Measurements from ENCODE around the gene AGAP1. TPM values are rescaled to one million over a fixed set of nuclear protein-coding genes. Genes with fewer than 3 reads are reported as not detected.
A peak's percentile ranks its signal among the peaks of the same experiment; 100 is the strongest.

AGAP1 gene
- polyA plus RNA-seq, 4 donors, result 9.8 to 19.2 (median 15.5) TPM

GRCh38 chr2:235670974-235671787 is 177.3 kb downstream of the AGAP1 start:
- DNase-seq (no peak), FAIRE-seq (no peak)
- WGBS, 3 donors, result 32 to 67% (median 43%) methylated on average over 38 to 64 of the region's 64 CpGs
- Histone ChIP-seq H3K27me3 (ENCODE audit: control insufficient read depth in 3 of 3, insufficient read depth in 3 of 3, low read length in 3 of 3) (peaks cover 0 to 5% (median 2%) of the 10 kb centered on the region in 3 donors), H3K36me3 (ENCODE audit: control insufficient read depth in 3 of 3, insufficient read depth in 2 of 3, low read depth in 1 of 3, low read length in 3 of 3) (no peaks in the 10 kb centered on the region), H3K4me1 (ENCODE audit: control insufficient read depth in 3 of 3, insufficient read depth in 2 of 3, low read depth in 1 of 3, low read length in 2 of 3) (peaks cover 0 to 6% (median 0%) of the 10 kb centered on the region in 3 donors), H3K27ac (ENCODE audit: low read depth in 1 of 3, low read length in 2 of 3) (no peak overlapping the region), H3K4me3 (ENCODE audit: low read depth in 1 of 3, low read length in 3 of 3) (peak overlapping the region in 2 of 3 donors; percentile 8 to 85), H3K9me3 (ENCODE audit: control insufficient read depth in 2 of 2, insufficient read depth in 1 of 2, low read depth in 1 of 2, low read length in 1 of 2) (no peaks in the 10 kb centered on the region)

GRCh38 chr2:235672720-235673119 is 178.9 kb downstream of the AGAP1 start:
- no peak for FAIRE-seq
- Histone ChIP-seq H3K27ac (ENCODE audit: low read depth in 1 of 3, low read length in 2 of 3) (no peak overlapping the region), H3K27me3 (ENCODE audit: control insufficient read depth in 3 of 3, insufficient read depth in 3 of 3, low read length in 3 of 3) (peaks cover 0 to 5% (median 0%) of the 10 kb centered on the region in 3 donors), H3K36me3 (ENCODE audit: control insufficient read depth in 3 of 3, insufficient read depth in 2 of 3, low read depth in 1 of 3, low read length in 3 of 3) (no peaks in the 10 kb centered on the region), H3K4me1 (ENCODE audit: control insufficient read depth in 3 of 3, insufficient read depth in 2 of 3, low read depth in 1 of 3, low read length in 2 of 3) (peaks cover 0 to 8% (median 0%) of the 10 kb centered on the region in 3 donors), H3K9me3 (ENCODE audit: control insufficient read depth in 2 of 2, insufficient read depth in 1 of 2, low read depth in 1 of 2, low read length in 1 of 2) (peaks cover 0 to 5% of the 10 kb centered on the region in 2 donors), H3K4me3 (ENCODE audit: low read depth in 1 of 3, low read length in 3 of 3) (no peak overlapping the region)
- DNase-seq, result no peak
- WGBS, 3 donors, result 67 to 83% (median 70%) methylated on average over 3 of the region's 3 CpGs

- H3K27me3 ChIP-seq (ENCODE audit: control insufficient read depth in 3 of 3, insufficient read depth in 3 of 3, low read length in 3 of 3), result peaks cover 0 to 5% (median 0%) of the 10 kb centered on the region in 3 donors
- FAIRE-seq (no peak), DNase-seq (no peak)
- H3K36me3 ChIP-seq (ENCODE audit: control insufficient read depth in 3 of 3, insufficient read depth in 2 of 3, low read depth in 1 of 3, low read length in 3 of 3), result no peaks in the 10 kb centered on the region
- H3K4me3 ChIP-seq (ENCODE audit: low read depth in 1 of 3, low read length in 3 of 3), result no peak overlapping the region
- no peak overlapping the region for H3K27ac ChIP-seq (ENCODE audit: low read depth in 1 of 3, low read length in 2 of 3)
- 12 to 47% (median 37%) methylated on average over 7 of the region's 7 CpGs for WGBS, 3 donors
- H3K9me3 ChIP-seq (ENCODE audit: control insufficient read depth in 2 of 2, insufficient read depth in 1 of 2, low read depth in 1 of 2, low read length in 1 of 2), result peaks cover 0 to 5% of the 10 kb centered on the region in 2 donors
- H3K4me1 ChIP-seq (ENCODE audit: control insufficient read depth in 3 of 3, insufficient read depth in 2 of 3, low read depth in 1 of 3, low read length in 2 of 3), result peaks cover 0 to 8% (median 2%) of the 10 kb centered on the region in 3 donors
Observed at GRCh38 chr2:235674146-235674545, 180.3 kb downstream of the AGAP1 start.

GRCh38 chr2:235674812-235675211 is 181.0 kb downstream of the AGAP1 start:
- Histone ChIP-seq H3K9me3 (ENCODE audit: control insufficient read depth in 2 of 2, insufficient read depth in 1 of 2, low read depth in 1 of 2, low read length in 1 of 2) (peaks cover 0 to 5% of the 10 kb centered on the region in 2 donors), H3K27me3 (ENCODE audit: control insufficient read depth in 3 of 3, insufficient read depth in 3 of 3, low read length in 3 of 3) (peaks cover 0 to 5% (median 0%) of the 10 kb centered on the region in 3 donors), H3K36me3 (ENCODE audit: control insufficient read depth in 3 of 3, insufficient read depth in 2 of 3, low read depth in 1 of 3, low read length in 3 of 3) (no peaks in the 10 kb centered on the region), H3K4me3 (ENCODE audit: low read depth in 1 of 3, low read length in 3 of 3) (no peak overlapping the region), H3K27ac (ENCODE audit: low read depth in 1 of 3, low read length in 2 of 3) (no peak overlapping the region), H3K4me1 (ENCODE audit: control insufficient read depth in 3 of 3, insufficient read depth in 2 of 3, low read depth in 1 of 3, low read length in 2 of 3) (peaks cover 2 to 8% (median 4%) of the 10 kb centered on the region in 3 donors)
- no peak for FAIRE-seq
- WGBS, 3 donors, result 61 to 84% (median 69%) methylated on average over 4 of the region's 4 CpGs
- DNase-seq, result no peak

GRCh38 chr2:235675678-235676535 is 182.1 kb downstream of the AGAP1 start:
- peaks cover 0 to 5% of the 10 kb centered on the region in 2 donors for H3K9me3 ChIP-seq (ENCODE audit: control insufficient read depth in 2 of 2, insufficient read depth in 1 of 2, low read depth in 1 of 2, low read length in 1 of 2)
- WGBS, 3 donors, result 52 to 76% (median 64%) methylated on average over 3 of the region's 3 CpGs
- peaks cover 4 to 13% (median 6%) of the 10 kb centered on the region in 3 donors for H3K4me1 ChIP-seq (ENCODE audit: control insufficient read depth in 3 of 3, insufficient read depth in 2 of 3, low read depth in 1 of 3, low read length in 2 of 3)
- no peak for DNase-seq
- no peaks in the 10 kb centered on the region for H3K36me3 ChIP-seq (ENCODE audit: control insufficient read depth in 3 of 3, insufficient read depth in 2 of 3, low read depth in 1 of 3, low read length in 3 of 3)
- H3K4me3 ChIP-seq (ENCODE audit: low read depth in 1 of 3, low read length in 3 of 3), result no peak overlapping the region
- no peak overlapping the region for H3K27ac ChIP-seq (ENCODE audit: low read depth in 1 of 3, low read length in 2 of 3)
- peaks cover 0 to 5% (median 0%) of the 10 kb centered on the region in 3 donors for H3K27me3 ChIP-seq (ENCODE audit: control insufficient read depth in 3 of 3, insufficient read depth in 3 of 3, low read length in 3 of 3)
- FAIRE-seq, result no peak

GRCh38 chr2:235676536-235676799 is 182.6 kb downstream of the AGAP1 start:
- no peak overlapping the region for H3K27ac ChIP-seq (ENCODE audit: low read depth in 1 of 3, low read length in 2 of 3)
- H3K27me3 ChIP-seq (ENCODE audit: control insufficient read depth in 3 of 3, insufficient read depth in 3 of 3, low read length in 3 of 3), result peaks cover 0 to 1% (median 0%) of the 10 kb centered on the region in 3 donors
- H3K9me3 ChIP-seq (ENCODE audit: control insufficient read depth in 2 of 2, insufficient read depth in 1 of 2, low read depth in 1 of 2, low read length in 1 of 2), result peaks cover 0 to 5% of the 10 kb centered on the region in 2 donors
- FAIRE-seq (no peak), DNase-seq (no peak)
- no peak overlapping the region for H3K4me3 ChIP-seq (ENCODE audit: low read depth in 1 of 3, low read length in 3 of 3)
- H3K4me1 ChIP-seq (ENCODE audit: control insufficient read depth in 3 of 3, insufficient read depth in 2 of 3, low read depth in 1 of 3, low read length in 2 of 3), result peaks cover 4 to 16% (median 6%) of the 10 kb centered on the region in 3 donors
- no peaks in the 10 kb centered on the region for H3K36me3 ChIP-seq (ENCODE audit: control insufficient read depth in 3 of 3, insufficient read depth in 2 of 3, low read depth in 1 of 3, low read length in 3 of 3)
- 79 to 93% (median 83%) methylated on average over 1 of the region's 1 CpG for WGBS, 3 donors

GRCh38 chr2:235677276-235677788 is 183.5 kb downstream of the AGAP1 start:
- DNase-seq, result peak; percentile 43 to 56
- WGBS, 3 donors, result 37 to 73% (median 52%) methylated on average over 16 of the region's 16 CpGs
- Histone ChIP-seq H3K27ac (ENCODE audit: low read depth in 1 of 3, low read length in 2 of 3) (peak overlapping the region in 1 of 3 donors; percentile 37), H3K4me1 (ENCODE audit: control insufficient read depth in 3 of 3, insufficient read depth in 2 of 3, low read depth in 1 of 3, low read length in 2 of 3) (peaks cover 4 to 16% (median 6%) of the 10 kb centered on the region in 3 donors), H3K36me3 (ENCODE audit: control insufficient read depth in 3 of 3, insufficient read depth in 2 of 3, low read depth in 1 of 3, low read length in 3 of 3) (no peaks in the 10 kb centered on the region), H3K9me3 (ENCODE audit: control insufficient read depth in 2 of 2, insufficient read depth in 1 of 2, low read depth in 1 of 2, low read length in 1 of 2) (peaks cover 0 to 5% of the 10 kb centered on the region in 2 donors), H3K4me3 (ENCODE audit: low read depth in 1 of 3, low read length in 3 of 3) (no peak overlapping the region), H3K27me3 (ENCODE audit: control insufficient read depth in 3 of 3, insufficient read depth in 3 of 3, low read length in 3 of 3) (no peaks in the 10 kb centered on the region)
- no peak for FAIRE-seq

GRCh38 chr2:235677937-235678336 is 184.1 kb downstream of the AGAP1 start:
- FAIRE-seq (no peak), DNase-seq (no peak)
- H3K4me1 ChIP-seq (ENCODE audit: control insufficient read depth in 3 of 3, insufficient read depth in 2 of 3, low read depth in 1 of 3, low read length in 2 of 3), result peaks cover 4 to 16% (median 6%) of the 10 kb centered on the region in 3 donors
- no peaks in the 10 kb centered on the region for H3K27me3 ChIP-seq (ENCODE audit: control insufficient read depth in 3 of 3, insufficient read depth in 3 of 3, low read length in 3 of 3)
- no peaks in the 10 kb centered on the region for H3K36me3 ChIP-seq (ENCODE audit: control insufficient read depth in 3 of 3, insufficient read depth in 2 of 3, low read depth in 1 of 3, low read length in 3 of 3)
- H3K9me3 ChIP-seq (ENCODE audit: control insufficient read depth in 2 of 2, insufficient read depth in 1 of 2, low read depth in 1 of 2, low read length in 1 of 2), result peaks cover 0 to 5% of the 10 kb centered on the region in 2 donors
- H3K4me3 ChIP-seq (ENCODE audit: low read depth in 1 of 3, low read length in 3 of 3), result no peak overlapping the region
- no peak overlapping the region for H3K27ac ChIP-seq (ENCODE audit: low read depth in 1 of 3, low read length in 2 of 3)
- 90 to 95% (median 91%) methylated on average over 11 of the region's 11 CpGs for WGBS, 3 donors
